Measurements from ENCODE around the gene ANKHD1. TPM values are rescaled to one million over a fixed set of nuclear protein-coding genes. Genes with fewer than 3 reads are reported as not detected.
A peak's percentile ranks its signal among the peaks of the same experiment; 100 is the strongest.

The ANKHD1 gene
- total RNA-seq, 4 donors from 2014 or later, result 106 to 200 (median 161) TPM

GRCh38 chr5:140366589-140367255 is 34.9 kb upstream of the ANKHD1 start:
- Histone ChIP-seq H3K4me3 (no peak overlapping the region), H3K9me3 (no peaks in the 10 kb centered on the region), H3K27me3 (no peaks in the 10 kb centered on the region), H3K27ac (no peak overlapping the region), H3K4me1 (no peaks in the 10 kb centered on the region), H3K36me3 (no peaks in the 10 kb centered on the region)
- intact Hi-C loops (cut with DNase I; ENCODE audit: low total_unique reads), result no loop called here
- TF ChIP-seq POLR2A (IDR thresholded peaks at IDR 0.05) (no peak), CTCF (IDR thresholded peaks at IDR 0.05) (no peak)
- no peak for DNase-seq

GRCh38 chr5:140367256-140368013 is 34.2 kb upstream of the ANKHD1 start:
- Histone ChIP-seq H3K27ac (no peak overlapping the region), H3K4me1 (no peaks in the 10 kb centered on the region), H3K9me3 (no peaks in the 10 kb centered on the region), H3K36me3 (no peaks in the 10 kb centered on the region), H3K4me3 (no peak overlapping the region), H3K27me3 (no peaks in the 10 kb centered on the region)
- no peak for DNase-seq
- intact Hi-C loops (cut with DNase I; ENCODE audit: low total_unique reads), result no loop called here
- TF ChIP-seq POLR2A (IDR thresholded peaks at IDR 0.05) (no peak), CTCF (IDR thresholded peaks at IDR 0.05) (no peak)

GRCh38 chr5:140371356-140372151 is 30.1 kb upstream of the ANKHD1 start:
- Histone ChIP-seq H3K4me1 (no peaks in the 10 kb centered on the region), H3K27me3 (no peaks in the 10 kb centered on the region), H3K4me3 (no peak overlapping the region), H3K27ac (no peak overlapping the region), H3K36me3 (no peaks in the 10 kb centered on the region), H3K9me3 (no peaks in the 10 kb centered on the region)
- TF ChIP-seq CTCF (IDR thresholded peaks at IDR 0.05), result no peak
- no peak for DNase-seq
- intact Hi-C loops (cut with DNase I; ENCODE audit: low total_unique reads), result no loop called here

GRCh38 chr5:140372971-140373487 is 28.6 kb upstream of the ANKHD1 start:
- Histone ChIP-seq H3K4me1 (no peaks in the 10 kb centered on the region), H3K9me3 (no peaks in the 10 kb centered on the region), H3K27ac (no peak overlapping the region), H3K36me3 (no peaks in the 10 kb centered on the region), H3K4me3 (no peak overlapping the region), H3K27me3 (no peaks in the 10 kb centered on the region)
- TF ChIP-seq POLR2A (IDR thresholded peaks at IDR 0.05) (no peak), CTCF (IDR thresholded peaks at IDR 0.05) (peak; percentile 67 to 82 (median 72))
- peak; percentile 72 to 74 for DNase-seq
- intact Hi-C loops (cut with DNase I; ENCODE audit: low total_unique reads), result no loop called here

Data from uterus (tissue), 4 donors.